Esophagus muscularis mucosa (tissue), 4 donors: ENCODE results near the gene TRAPPC10.

Source experiments
- CTCF ChIP-seq, 3 experiments: fragments of 200-600 bp in 2 of 3; fragments of 450-650 bp in 1 of 3; sonication (generic) in 2 of 3; IDR thresholded peaks; one replicate each; pipeline ENCODE4 v1.5.1; 2017 to 2019; ENCODE audit warnings: antibody characterized with exemption in 3 of 3, mild to moderate bottlenecking in 2 of 3, moderate library complexity in 1 of 3
- EP300 ChIP-seq: sonication (generic); formaldehyde crosslinking; IDR thresholded peaks from one replicate; pipeline ENCODE4 v1.6.1; 2017; ENCODE audit warnings: antibody characterized with exemption
- POLR2A ChIP-seq: fragments of 450-650 bp; IDR thresholded peaks from one replicate; pipeline ENCODE4 v1.6.1; 2017; ENCODE audit warnings: antibody characterized with exemption, moderate library complexity, mild to moderate bottlenecking, low read depth

- TF ChIP-seq CTCF (IDR thresholded peaks at IDR 0.05) (no peak), EP300 (no peak), POLR2A (no peak)
These were observed 31.5 kb downstream of the TRAPPC10 start for GRCh38 chr21:44043613-44044012.
